GM21619 (cell line): ENCODE results near the gene REEP2.

Source experiments
- ATAC-seq: cut with Tn5 transposase; IDR thresholded peaks from one replicate; pipeline ENCODE4 v1.9.1; 2021; ENCODE audit not compliant: unreplicated experiment

The REEP2 gene

DNA sequence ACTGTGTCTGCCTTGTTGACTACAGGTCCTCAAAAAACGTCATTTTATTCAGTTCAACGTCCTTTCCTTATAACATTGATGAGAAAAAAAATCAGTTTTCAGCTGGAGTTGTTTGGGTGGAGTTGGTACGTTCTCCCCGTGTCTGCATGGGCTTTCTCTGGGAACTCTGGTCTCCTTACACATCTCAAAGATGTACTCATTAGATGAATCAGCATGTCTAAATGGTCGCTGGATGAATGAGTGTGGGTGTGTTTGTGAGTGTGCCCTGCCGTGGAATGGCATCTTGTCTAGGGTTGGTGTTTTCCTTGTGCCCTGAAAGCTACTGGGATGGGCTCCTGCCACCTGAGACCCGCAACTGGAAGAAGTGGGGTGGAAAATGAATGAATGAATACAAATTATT lies 56.5 kb downstream of the REEP2 start:
- ATAC-seq: no peak
